HG03565 (cell line): ENCODE measurements around the gene KRTAP1-4.
"Not testable (repeated sequence)": the region's sequence is repeated elsewhere in the genome, so short reads cannot be mapped to it uniquely, and the experiment has no call there.

Experiments used
- ATAC-seq: cut with Tn5 transposase; IDR thresholded peaks from one replicate; pipeline ENCODE4 v1.9.1; 2021; ENCODE audit warnings: mild to moderate bottlenecking, moderate library complexity; ENCODE audit not compliant: unreplicated experiment

The KRTAP1-4 gene

GRCh38 chr17:41048441-41048840 lies 18.4 kb upstream of the KRTAP1-4 start:
- no peak for ATAC-seq

DNA sequence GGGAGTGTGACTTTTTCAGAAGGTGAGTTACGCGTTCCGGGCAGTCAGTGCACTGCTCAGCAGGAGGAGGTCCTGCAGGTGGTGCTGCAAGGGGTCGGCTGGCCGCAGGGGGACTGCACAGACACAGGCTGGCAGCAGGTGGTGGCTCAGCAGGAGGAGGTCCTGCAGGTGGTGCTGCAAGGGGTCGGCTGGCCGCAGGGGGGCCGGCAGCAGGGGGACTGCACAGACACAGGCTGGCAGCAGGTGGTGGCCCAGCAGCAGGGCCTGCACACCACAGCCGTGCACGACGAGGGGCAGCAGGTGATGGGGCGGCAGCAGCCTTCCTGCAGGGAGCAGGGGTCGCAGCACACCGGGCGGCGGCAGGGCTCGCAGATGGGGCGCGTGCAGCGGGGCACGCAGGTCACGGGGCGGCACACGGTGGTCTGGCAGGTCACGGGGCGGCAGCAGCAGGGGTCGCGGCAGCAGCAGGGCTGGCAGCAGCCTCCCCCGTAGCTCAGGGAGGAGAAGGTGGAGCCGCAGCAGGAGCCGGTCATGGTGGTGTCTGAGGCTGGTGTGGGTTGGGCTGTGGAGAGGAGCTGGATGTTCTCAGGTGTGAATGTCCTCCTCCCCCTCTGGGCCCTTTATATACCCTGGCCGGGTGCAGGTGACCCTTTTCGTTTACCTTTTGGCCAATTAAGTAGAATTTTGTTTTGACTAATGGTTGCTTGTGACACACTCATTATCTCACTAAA lies 16.9 kb upstream of the KRTAP1-4 start, which contains the start of gene KRTAP2-1:
KRTAP2-1 (minus strand) TSS at position 582 of the 731 bp plus-strand sequence; CDS start at position 533, 49 bp downstream.
- not testable (repeated sequence) for ATAC-seq

DNA sequence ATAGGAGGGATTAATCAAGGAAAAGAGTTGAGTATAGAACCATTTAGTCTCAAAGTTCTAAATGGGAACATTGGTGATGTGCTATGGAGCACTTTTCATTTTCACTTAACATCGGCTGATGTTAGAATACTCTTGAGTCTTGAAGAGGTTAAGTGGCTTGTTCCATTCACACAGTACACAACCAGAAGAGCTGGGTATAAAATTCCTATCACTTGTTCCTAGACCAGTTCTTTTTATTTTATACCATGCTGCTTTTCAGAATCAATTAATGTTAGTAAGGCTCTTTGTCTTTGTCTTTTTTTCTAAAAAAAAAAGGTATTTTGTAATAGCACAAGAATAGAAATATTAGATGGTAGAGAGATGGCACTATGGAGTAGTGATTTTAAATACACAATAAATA lies 13.0 kb upstream of the KRTAP1-4 start:
- no peak for ATAC-seq

DNA sequence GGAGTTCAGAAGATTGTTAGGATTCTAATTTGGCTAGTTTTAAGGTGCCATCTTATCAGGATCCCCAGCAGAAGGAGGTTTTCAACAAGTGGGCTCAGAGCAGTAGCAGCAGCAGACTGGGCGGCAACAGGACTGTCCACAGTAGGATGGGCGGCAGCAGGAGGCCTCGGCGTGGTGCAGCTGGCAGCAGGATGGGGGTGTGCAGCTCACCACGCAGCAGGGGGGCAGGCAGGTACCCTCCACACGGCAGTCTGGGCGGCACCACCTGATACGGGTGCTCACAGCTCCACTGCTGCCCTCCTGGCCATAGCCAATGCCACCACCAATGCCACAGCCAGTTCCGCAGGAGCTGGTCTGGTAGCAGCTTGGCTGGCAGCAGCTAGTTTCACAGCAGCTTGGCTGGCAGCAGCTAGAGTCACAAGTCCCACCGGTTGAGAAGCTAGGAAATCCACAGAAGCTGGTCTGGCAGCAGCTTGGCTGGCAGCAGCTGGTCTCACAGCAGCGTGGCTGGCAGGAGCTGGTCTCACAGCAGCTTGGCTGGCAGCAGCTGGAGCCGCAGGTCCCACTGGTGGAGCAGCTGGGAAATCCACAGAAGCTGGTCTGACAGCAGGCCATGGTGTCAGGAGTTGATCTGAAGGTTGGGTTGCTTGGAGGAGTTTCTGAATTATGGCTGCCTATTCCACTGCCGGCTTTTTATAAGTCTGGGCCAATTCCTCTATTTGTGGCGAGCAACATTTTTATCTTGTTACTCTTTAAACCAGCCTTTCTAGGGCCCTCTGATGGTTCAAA lies 11.0 kb upstream of the KRTAP1-4 start, which contains the start of gene KRTAP1-1:
KRTAP1-1 (minus strand) TSS at position 668 of the 789 bp plus-strand sequence; CDS start at position 615, 53 bp downstream.
- not testable (repeated sequence) for ATAC-seq

GRCh38 chr17:41037853-41038350 lies 7.9 kb upstream of the KRTAP1-4 start:
- no peak for ATAC-seq

GRCh38 chr17:41034346-41034935 lies 4.4 kb upstream of the KRTAP1-4 start, which contains the start of gene KRTAP1-3:
Gene KRTAP1-3 (minus strand): TSS chr17:41034874. CDS start chr17:41034821, 53 bp downstream.
- ATAC-seq: not testable (repeated sequence)

DNA sequence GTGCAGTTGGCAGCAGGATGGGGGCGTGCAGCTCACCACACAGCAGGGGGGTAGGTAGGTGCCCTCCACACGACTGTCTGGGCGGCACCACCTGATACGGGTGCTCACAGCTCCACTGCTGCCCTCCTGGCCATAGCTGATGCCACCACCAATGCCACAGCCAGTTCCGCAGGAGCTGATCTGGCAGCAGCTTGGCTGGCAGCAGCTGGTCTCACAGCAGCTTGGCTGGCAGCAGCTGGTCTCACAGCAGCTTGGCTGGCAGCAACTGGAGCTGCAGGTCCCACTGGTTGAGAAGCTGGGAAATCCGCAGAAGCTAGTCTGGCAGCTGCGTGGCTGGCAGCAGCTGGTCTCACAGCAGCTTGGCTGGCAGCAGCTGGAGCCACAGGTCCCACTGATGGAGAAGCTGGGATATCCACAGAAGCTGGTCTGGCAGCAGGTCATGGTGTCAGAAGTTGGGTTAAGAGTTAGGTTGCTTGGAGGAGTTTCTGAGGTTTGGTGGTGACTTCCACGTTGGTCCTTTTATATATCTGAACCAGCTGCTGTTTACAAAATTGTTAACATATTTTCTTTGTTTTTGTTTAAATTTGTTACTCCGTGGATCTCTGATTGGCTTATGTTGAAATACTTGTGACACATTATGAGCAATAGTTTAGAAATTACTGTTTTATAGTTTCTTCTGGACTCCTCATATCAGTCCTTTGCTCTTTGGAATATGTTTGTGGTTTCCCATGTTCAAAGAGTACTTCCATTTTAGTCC lies 3.1 kb downstream of the KRTAP1-4 start, which contains the start of gene KRTAP1-5:
KRTAP1-5 (minus strand) TSS at position 494 of the 757 bp plus-strand sequence; CDS start at position 441, 53 bp downstream.
- ATAC-seq: no peak

- no peak for ATAC-seq
Observed at GRCh38 chr17:41024697-41025096, 5.3 kb downstream of the KRTAP1-4 start.

GRCh38 chr17:41020336-41020735 lies 9.7 kb downstream of the KRTAP1-4 start:
- ATAC-seq: no peak

GRCh38 chr17:41019415-41019814 lies 10.6 kb downstream of the KRTAP1-4 start:
- ATAC-seq: no peak

- ATAC-seq: no peak
Observed at GRCh38 chr17:41018541-41018940, 11.5 kb downstream of the KRTAP1-4 start.

DNA sequence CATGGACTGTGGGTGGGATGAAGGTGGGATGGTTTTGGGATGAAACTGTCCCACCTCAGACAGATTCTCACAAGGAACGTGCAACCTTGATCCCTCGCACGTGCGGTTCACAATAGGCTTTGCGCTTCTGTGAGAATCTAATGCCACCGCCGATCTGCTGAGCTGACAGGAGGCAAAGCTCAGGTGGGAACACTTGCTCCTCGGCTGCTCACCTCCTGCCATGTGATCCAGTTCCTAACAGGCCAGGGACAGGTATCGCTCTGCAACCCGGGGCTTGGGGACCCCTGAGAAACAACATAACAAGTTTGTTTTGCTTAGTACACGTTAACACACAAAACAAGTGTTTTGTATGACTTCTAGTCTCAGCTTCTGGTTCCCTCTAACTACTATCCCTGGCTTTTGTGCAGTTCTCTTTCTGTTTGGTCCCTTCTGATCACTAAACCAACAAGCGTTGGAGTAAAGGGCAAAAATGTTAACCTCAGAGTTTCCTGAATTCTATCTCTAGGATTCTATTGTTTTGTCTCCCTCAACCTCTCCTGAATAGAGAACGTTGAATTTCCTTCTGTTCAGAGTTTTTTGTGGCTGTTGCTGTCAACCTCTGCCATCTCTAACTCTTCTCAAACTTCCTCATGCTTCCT lies 13.3 kb downstream of the KRTAP1-4 start:
- no peak for ATAC-seq

GRCh38 chr17:41015454-41015853 lies 14.5 kb downstream of the KRTAP1-4 start:
- no peak for ATAC-seq

DNA sequence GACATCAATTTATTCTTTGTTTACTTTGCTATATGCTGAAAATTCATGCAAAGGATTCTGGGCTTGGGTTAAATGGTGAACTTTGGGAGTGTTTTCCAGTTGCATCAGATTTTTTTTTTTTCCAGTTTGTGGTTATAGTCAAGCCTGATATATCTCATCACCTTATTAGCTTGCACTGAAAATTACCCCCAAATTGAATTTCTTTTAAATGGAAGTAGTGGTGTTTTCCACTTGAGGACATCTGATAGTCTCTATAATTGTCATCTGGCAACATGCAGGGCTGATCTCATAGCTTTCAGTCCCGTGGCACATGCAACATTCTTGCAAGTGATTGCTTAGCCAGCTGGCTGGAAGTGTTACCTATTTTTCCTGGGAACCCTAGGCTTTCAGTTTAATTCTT lies 16.4 kb downstream of the KRTAP1-4 start:
- no peak for ATAC-seq

DNA sequence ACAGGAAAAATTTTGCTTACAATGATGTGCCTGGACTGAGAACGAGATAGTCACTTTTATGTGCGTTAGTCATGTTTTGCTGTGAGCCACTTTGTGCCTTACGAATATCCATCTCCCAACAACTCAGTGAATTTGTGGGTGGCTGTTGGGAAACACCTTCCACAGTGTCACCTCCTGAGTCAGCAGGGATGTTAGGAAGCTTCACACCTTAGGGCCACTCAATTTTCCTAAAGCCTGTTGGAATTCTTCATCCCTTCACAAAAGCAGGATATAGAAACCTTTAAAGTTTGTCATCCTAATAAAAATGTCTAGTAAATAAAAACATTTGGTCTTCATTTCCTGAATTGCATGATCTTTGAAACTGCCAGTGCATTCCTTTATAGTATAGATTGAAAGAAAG lies 16.8 kb downstream of the KRTAP1-4 start:
- ATAC-seq: no peak

DNA sequence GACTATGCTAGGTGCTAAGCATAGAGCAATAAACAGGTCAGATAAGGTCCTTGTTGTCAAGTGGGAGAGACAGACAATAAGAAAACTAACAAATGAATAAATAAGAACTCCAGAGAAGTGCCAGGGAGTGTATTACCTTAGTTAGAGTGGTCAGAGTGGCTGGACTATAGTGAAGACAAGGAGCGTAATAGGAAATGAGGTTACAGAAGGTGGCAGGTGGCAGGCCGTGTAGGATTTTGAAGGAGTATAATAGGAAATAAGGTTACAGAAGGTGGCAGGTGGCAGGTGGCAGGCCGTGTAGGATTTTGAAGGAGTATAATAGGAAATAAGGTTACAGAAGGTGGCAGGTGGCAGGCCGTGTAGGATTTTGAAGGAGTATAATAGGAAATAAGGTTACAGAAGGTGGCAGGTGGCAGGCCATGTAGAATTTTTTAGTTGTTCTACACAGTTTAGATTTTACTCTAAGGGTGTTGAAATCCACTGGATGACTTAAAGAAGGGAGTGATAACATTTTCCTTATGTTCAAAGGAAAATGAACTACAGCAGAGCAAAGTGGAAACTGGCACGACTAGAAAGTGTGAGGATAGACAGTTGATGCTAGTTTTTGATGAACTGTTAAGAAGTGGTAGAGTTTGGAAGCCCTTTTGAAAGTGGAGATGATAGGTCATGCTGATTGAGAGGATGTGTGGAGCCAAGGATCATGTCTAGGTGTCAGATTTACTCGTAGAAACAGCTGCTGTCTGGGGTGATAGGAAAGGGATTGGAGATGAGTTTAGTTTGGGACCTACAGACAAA lies 17.5 kb downstream of the KRTAP1-4 start:
- ATAC-seq: no peak

GRCh38 chr17:41010441-41010840 lies 19.6 kb downstream of the KRTAP1-4 start:
- no peak for ATAC-seq

- no peak for ATAC-seq
Observed at GRCh38 chr17:41009936-41010335, 20.1 kb downstream of the KRTAP1-4 start.

DNA sequence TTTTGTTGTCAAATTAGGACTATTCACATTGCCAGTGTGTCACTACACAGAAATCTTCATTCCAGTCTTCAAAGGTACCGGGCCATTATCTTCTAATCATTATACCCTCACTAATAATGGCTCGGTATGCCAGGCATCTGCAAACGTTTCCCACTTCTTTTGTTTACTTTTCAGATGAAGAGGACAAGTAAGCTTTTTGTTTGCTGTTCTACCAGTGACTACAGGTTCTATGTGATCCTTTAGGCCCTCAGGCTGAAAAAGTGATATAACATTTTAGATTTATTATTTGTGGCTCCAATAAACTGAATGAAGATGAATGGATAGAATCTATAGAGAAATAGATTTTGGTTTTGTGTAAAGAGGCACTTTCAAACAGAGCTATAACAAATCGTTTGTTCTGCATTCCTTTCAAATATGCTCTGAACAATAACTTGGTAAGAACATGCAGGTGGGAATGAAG lies 20.7 kb downstream of the KRTAP1-4 start:
- no peak for ATAC-seq
